Rectal smooth muscle tissue (tissue), 1 donor: ENCODE data around the gene FAM171A1.

Experiments
- H3K27ac ChIP-seq: one replicate; pipeline ENCODE4 v1.7.0; 2013; ENCODE audit warnings: low read depth, low read length, inconsistent platforms
- H3K27me3 ChIP-seq: one replicate; pipeline ENCODE4 v1.7.0; 2013; ENCODE audit warnings: low read length; ENCODE audit not compliant: control insufficient read depth, insufficient read depth
- H3K36me3 ChIP-seq: one replicate; pipeline ENCODE4 v1.7.0; 2013; ENCODE audit warnings: low read length; ENCODE audit not compliant: control insufficient read depth, insufficient read depth
- H3K4me1 ChIP-seq: one replicate; pipeline ENCODE4 v1.7.0; 2013; ENCODE audit warnings: low read length; ENCODE audit not compliant: control insufficient read depth, insufficient read depth
- H3K4me3 ChIP-seq: one replicate; pipeline ENCODE4 v1.7.0; 2013; ENCODE audit warnings: low read length
- H3K9ac ChIP-seq: one replicate; pipeline ENCODE4 v1.7.0; 2013; ENCODE audit warnings: low read length

Gene FAM171A1

DNA sequence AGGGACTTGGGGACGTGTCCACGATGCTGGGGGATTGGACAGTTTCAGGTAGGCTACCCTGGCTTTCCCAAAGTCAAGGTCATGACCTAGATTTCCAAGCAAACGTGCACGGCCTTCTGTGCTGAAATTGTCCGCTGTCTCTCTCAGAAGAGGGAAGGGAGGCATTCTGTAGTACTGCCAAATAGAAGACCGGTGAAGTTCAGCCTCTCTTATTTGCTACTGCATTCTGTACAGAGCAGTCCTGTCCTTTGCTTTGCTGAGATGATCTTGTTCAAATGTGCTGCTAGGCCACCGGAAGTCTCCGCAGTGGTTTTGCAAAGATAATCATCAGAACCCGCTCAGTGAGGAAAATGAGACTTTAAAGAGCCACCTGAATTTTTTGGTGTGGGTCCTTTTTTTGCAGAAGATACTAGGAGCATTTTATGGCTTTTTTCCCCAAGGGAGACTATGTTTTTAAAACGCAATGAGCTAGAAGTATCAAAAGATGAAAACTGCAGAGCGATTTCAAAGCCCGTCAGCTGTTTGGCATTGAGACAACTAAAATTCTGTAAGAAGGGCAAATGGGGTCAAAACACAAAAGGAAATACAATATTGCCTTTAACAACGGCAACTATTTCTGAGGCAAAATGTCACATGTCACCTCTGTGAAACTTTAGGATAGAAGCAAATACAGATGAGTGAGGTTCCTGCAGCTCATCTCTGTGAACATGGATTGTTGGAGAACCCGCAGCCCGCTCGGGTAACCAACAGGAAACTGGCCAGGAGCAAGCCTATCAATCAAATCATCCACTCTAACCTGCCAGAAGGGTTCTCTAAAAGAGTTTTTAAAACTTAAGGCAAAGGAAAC, 201.3 kb downstream of the FAM171A1 start:
- Histone ChIP-seq H3K9ac (no peak overlapping the region), H3K36me3 (no peaks in the 10 kb centered on the region), H3K4me1 (peaks cover 7% of the 10 kb centered on the region), H3K4me3 (no peak overlapping the region), H3K27me3 (no peaks in the 10 kb centered on the region), H3K27ac (peak overlapping the region; percentile 55)

GRCh38 chr10:15168786-15169554, 202.1 kb downstream of the FAM171A1 start:
- peaks cover 7% of the 10 kb centered on the region for H3K4me1 ChIP-seq
- H3K36me3 ChIP-seq = no peaks in the 10 kb centered on the region
- peak overlapping the region; percentile 14 for H3K4me3 ChIP-seq
- H3K9ac ChIP-seq = no peak overlapping the region
- H3K27ac ChIP-seq = peak overlapping the region; percentile 55
- H3K27me3 ChIP-seq = no peaks in the 10 kb centered on the region

DNA sequence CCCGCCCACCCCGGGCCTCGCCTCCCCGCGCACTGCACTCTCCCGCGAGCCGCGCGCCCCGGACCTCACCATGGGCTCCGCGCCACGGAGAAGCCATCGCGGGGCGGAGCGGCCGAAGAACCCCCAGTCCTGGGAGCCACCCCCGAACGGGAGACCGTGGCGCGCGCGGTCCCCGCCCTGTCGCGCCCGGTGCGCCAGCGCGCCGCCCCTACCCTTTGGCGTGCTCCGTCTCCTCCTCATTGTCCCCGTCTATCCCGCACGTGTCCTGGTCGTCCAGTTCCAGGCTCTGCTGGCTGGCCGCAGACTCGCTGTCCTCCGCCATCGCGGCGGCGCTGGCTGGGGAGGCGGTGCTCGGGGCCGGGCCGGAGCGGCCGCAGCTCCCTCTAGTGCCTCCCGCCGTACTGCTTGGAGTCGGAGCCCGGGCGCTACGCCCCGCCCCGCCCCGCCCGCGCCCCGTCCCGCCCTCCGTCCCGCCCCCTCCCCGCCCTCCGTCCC, 202.8 kb downstream of the FAM171A1 start, which contains the start of gene NMT2:
TSS of gene NMT2 (minus strand) at position 403 of the 495 bp plus-strand sequence. CDS start at position 322, 81 bp downstream.
- no peaks in the 10 kb centered on the region for H3K36me3 ChIP-seq
- H3K4me1 ChIP-seq = peaks cover 7% of the 10 kb centered on the region
- peak within 1 kb of the TSS; percentile 91 for H3K27ac ChIP-seq
- peak within 1 kb of the TSS; percentile 93 for H3K4me3 ChIP-seq
- no peaks in the 10 kb centered on the region for H3K27me3 ChIP-seq
- H3K9ac ChIP-seq = peak within 1 kb of the TSS; percentile 90

- Histone ChIP-seq H3K36me3 (no peaks in the 10 kb centered on the region), H3K4me1 (peaks cover 7% of the 10 kb centered on the region), H3K27ac (peak overlapping the region; percentile 91), H3K4me3 (peak overlapping the region; percentile 93), H3K27me3 (no peaks in the 10 kb centered on the region), H3K9ac (peak overlapping the region; percentile 77)
These were observed 203.4 kb downstream of the FAM171A1 start for GRCh38 chr10:15167411-15168290.

GRCh38 chr10:15166325-15166724, 204.8 kb downstream of the FAM171A1 start:
- peaks cover 7% of the 10 kb centered on the region for H3K4me1 ChIP-seq
- no peak overlapping the region for H3K9ac ChIP-seq
- H3K27ac ChIP-seq = no peak overlapping the region
- H3K36me3 ChIP-seq = no peaks in the 10 kb centered on the region
- H3K4me3 ChIP-seq = no peak overlapping the region
- H3K27me3 ChIP-seq = no peaks in the 10 kb centered on the region

DNA sequence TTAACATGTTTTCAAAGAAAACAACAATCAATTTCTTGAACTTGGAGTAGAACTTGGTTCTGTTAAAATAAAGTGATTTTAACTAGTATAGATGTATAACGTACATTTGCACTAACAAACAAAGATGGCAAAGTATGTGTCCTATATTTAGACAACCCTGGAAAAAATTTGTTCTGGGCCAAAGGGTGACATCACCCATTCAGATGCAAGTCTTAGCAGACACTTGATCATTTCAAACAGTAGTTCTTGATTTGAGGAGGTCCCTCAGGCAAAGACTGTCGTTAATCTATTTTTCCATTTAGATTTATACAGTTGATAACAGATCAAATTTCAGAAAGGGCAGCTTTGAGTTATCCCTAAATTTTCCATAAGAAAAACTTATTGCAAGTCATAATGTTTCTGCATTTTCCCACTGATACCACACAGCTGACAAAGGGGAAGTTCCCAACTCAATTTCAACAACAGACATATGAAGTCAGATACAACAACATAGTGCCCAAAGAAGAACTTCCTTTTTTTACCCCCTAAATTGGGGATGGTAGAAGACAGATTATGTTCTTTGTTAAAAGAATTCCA, 207.7 kb downstream of the FAM171A1 start:
- H3K4me1 ChIP-seq = peaks cover 5% of the 10 kb centered on the region
- H3K4me3 ChIP-seq = no peak overlapping the region
- no peak overlapping the region for H3K9ac ChIP-seq
- H3K27me3 ChIP-seq = no peaks in the 10 kb centered on the region
- H3K27ac ChIP-seq = no peak overlapping the region
- no peaks in the 10 kb centered on the region for H3K36me3 ChIP-seq
